AG08395 (cell line): ENCODE data around the gene SKAP2.

Experiments
- DNase-seq: peaks from one replicate; pipeline ENCODE4 v3.0.0; 2012; ENCODE audit warnings: mixed read lengths, low spot score

SKAP2 gene

DNA sequence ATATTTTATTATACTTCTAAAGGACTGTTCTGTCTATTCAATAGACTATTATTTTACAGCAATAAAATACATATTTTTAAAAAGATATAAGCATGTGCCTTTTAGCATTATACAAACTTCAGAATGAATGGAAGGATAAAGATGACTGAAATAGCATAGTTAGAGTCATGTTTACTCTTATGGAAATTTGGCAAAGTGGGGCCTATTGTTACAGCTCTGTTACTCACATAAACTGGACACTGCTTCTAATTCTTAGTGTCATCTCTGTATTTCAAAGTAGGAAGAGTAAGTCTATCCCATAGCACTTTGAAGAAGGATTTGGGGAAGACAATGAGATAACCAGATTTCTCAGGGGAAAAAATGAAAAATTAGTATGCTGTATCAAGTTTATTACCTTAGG lies 168.2 kb downstream of the SKAP2 start:
- DNase-seq, result no peak

DNA sequence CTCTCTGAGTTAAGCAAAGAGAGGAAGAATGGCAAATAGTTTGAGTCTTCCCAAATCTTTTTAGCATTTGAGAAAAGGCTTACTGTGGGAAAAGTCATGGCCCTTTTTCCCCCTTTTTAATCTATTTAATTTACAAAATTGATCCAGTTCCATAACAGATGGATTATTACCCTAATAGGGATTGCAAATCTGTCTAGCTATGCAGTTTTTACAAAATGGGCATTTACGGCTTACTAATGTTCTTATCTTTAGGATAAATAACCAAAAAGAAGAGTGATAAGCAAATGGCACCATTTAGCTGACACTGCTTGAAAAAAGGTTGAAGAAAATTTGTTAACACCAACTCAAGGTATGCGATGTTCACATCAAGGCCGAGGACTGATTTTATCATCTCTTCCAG lies 169.7 kb downstream of the SKAP2 start:
- DNase-seq, result no peak

DNA sequence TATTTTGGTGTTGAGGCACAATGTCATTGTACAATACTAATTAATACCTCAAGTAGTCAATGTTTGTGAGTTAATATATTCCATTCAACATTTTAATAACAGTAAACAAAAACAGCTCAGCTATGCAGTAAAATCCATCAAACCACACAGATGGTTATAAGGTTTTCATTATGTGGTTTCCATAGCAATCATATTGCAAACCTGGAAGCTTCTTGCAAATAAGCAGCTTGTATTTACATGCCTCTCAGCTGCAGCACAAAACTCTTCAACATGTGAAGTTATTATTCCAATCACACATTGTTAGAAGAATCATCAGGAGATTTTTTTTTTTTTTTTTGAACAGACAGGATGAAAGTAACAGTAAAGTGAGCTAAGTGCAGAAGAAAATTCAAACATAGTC lies 170.2 kb downstream of the SKAP2 start:
- DNase-seq, result no peak

DNA sequence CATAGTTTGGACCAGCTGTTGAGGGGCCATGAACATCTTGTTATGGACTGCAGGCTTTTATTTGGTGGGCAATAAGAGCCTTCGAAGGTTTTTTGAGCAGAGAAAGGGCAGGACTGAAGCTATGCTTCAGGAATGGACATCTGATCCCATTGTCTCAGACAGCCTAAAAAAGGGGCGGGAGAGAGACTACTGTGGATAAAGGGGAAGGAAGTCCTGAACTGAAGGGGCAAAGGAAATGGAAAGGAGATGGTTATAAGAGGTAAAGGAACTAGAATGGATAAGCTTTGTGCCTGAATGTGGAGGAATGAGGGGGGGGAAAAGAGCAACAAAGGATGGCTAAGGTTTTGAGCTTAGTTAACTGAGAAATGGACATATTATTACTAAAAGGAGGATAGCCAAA lies 172.5 kb downstream of the SKAP2 start:
- DNase-seq, result no peak

DNA sequence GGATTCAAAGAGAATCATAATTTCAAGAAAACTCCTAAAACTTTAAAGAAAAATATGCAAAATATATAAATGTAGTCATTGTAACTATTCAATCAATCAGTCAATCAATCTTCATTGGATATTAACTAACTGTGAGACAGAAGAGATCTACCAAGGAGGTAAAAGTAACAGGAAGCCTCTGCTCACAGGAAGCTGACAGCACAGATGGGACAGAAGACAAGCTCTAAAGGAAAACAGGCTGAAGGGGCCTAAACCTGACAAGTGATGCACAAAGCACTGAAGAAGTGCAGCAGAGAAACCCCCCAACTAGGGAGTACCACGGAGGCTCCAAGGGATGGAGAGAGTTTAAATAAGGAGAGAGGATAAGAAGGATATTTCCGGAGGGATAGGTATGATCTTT lies 173.0 kb downstream of the SKAP2 start:
- DNase-seq, result no peak

DNA sequence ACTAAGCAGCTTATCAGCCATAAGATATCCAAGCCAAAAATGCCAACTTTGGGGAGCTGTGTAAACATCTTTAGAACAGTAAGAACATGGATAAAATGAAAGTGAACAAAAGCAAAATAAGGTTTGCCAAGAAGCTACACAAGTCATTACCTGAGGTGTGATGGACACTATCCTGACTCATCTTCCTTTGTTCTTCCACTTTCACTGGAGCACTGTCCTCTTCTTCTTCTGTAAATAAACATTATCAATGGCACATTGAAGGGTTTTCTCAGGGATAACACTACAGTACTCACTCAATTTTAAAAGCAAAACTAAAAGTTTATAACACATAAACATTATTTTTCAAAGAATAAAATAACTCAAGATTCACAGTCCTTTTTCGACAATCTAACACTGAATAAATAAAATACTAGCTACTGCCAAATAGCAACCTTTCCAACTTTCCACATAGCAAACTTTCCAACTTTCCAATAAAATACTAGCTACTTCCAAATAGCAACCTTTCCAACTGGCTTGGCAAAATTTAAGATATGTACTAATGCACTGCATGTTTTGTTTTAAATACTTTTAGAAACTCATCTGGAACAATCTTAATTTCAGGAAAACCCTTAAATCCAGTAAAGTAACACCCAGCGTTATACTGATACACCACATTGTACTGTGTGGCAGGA lies 174.1 kb downstream of the SKAP2 start:
- no peak for DNase-seq

DNA sequence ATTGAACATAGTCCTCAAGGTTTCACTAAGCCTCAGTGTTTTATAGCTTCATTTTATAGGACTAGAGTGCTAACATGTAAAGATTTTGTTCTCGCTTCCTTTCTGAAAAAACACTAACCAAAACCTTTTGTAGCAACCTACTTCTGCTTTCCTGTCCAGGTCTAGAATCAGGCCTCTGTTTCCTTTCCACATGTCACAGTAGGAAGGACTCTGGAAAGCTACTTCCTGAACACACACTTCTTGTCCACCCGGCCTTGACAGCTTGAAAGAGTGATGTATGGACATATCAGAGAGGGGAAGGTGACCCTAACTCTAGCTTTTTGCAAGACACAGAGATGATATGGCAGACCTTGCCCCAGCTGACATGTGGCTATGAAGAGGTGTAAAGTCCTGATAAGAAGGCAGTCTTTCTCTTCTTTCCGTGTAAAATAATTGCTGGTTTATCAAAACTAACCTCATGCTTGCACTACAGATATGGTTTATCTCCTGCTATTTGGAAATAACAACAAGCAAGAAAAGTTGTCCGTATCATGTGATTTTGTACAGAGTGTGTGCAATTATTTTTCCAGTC lies 175.4 kb downstream of the SKAP2 start:
- DNase-seq, result no peak

DNA sequence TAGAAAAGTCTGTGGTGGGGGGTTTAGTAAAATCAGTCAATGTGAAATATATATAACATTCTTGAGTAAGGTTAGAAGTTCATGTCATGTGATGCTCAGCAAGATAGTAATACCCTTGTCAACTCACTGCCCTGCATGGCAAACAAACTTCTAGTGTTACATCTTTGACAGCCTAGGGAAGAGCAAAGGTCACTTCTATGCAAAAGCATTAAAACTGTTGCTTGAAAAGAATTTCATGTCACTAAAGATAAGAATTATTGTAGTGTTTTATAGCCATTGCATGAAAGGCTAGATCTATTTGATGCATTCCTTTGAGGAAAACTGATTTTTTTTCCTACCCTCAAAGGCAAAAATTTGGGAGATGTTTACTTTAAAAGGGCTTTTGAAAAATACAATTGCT lies 176.0 kb downstream of the SKAP2 start:
- no peak for DNase-seq

DNA sequence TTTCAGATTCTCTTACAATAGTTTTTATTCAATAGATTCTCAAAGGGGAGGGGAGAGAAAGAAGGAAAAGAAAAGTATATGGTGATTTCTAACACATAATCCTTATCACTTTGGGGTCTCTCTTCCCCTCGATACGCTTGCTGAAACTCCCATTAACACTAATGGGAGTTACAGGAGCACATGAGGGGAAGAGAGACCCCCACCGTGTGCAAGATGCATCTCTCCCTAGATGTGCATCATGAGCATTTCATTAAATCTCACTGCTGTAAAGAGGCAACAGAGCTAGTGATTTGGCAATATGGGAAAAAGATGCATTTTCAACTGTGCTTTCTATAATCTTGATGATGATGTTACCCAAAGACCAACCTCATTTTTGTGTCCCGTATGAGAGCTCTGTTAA lies 177.4 kb downstream of the SKAP2 start:
- DNase-seq, result no peak

DNA sequence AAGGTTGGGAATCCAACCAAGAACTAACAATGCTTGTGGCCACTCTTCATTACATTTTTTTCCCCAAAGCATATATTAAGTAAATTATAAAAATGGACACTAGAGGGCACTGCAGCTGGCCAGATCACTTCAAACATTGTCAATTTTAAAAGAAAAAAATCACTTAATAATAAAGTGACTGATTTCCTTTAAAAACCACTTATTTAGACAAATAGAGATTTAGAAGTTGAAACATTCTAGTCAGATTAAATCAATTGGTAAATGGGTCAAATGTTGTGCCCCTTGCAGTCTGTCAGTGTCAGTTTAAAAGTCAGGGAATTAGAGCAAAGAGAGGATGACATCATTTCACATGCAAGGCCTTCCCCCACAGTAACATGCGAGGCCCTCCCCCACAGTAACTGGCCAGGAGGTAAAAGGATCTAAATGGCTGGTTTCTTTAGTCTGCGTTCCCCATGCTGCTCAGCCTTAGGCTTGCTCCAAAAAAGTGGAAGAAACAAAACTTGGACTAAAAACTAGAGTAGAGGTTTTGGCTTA lies 177.9 kb downstream of the SKAP2 start:
- peak; percentile 30 for DNase-seq

DNA sequence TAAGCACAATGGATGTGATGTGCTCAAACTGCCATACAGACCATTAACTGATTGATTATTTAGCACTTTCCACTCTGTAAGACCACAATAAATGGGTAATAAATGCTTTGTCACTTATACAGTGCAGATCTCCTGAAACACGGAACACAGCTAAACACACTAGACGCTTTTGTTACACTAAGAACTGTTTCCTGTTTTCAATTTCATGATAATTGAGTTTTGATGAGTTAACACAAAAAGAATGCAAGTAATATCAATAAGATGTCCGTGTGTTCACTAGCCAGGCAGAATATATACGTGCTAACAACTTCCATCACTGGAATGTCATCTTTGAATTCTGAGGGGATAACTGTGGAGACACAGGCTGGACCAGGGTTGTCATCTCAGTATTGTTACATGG lies 178.8 kb downstream of the SKAP2 start:
- no peak for DNase-seq

DNA sequence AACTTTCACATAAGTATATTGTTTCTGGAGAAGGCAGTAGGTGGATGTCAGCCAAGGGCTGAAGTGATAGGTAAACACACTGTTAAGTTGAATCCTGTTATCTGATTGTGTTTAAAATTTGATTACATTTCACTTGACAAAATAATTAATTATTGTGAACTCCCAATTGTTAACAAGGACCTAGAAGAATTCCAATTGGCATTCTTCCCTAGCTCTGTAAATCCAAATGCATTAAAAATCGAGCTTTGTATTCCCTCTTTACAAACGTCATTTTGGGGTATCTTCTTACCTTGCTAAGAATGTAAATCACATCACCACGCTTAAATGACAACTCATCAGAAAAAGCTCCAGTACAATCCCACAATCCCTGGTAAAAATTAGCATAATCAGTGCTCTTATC lies 179.9 kb downstream of the SKAP2 start:
- DNase-seq, result no peak

DNA sequence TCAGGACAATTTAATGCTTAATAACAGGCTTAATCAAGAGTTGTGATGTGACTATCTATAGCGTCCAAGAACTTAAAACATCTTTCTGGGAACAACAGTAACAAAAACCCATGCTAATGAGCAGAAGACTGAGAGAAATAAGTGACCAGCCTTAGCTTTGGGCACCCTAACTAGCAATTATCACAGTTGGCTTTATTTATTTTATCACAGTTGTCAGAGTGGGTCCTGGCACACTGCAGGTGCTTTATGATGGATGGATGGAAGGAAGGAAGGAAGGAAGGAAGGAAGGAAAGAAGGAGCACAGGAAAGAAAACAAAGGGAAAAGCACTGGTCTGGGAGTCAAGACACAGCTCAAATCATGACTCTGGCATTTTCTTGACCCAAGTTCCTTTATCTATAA lies 181.1 kb downstream of the SKAP2 start:
- DNase-seq, result no peak

DNA sequence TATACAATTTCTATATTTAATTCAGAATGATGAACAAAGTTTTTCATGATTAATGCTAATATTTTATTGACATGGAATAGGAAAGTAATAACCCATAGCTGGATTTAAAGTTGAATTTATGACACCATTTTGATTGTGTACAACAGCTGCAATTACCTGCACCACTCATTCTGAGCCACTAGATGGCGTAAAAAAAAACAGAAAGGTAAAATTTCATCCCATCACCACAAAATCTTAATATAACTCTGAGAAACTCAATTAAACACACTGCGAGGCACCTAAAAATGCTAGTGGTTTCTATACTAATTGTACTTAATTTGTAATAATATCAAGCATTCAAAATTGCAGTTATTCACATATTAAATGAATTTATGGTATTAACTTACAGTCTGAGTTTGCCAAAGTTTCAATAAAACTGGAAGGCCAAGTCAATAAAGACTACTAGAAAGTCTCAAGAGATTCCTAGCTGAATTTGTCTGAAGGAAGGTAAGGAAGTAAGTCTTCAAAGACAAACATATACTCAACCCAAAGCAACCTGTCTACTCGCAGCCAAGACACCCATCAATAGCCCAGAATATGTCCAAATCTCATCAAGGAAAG lies 182.5 kb downstream of the SKAP2 start:
- peak; percentile 34 for DNase-seq

DNA sequence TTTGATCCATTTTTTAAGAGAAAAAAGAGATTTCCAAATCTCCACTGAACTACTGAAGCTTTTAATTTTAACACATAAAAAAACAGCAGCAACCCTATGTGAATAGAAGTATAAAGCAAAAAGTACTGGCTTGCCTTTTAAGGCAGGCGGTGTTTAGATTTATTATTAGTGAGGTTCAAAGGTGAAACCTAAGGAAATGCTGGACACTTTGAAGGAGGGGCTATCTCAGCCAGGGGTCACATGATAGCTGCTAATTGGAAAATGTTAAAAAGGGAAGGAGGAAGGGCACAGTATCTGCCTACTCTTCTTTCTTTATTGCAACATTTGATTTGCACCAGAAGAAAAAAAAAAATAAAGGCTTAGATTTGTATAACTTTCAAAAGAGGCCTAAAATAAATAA lies 183.8 kb downstream of the SKAP2 start:
- DNase-seq, result no peak

DNA sequence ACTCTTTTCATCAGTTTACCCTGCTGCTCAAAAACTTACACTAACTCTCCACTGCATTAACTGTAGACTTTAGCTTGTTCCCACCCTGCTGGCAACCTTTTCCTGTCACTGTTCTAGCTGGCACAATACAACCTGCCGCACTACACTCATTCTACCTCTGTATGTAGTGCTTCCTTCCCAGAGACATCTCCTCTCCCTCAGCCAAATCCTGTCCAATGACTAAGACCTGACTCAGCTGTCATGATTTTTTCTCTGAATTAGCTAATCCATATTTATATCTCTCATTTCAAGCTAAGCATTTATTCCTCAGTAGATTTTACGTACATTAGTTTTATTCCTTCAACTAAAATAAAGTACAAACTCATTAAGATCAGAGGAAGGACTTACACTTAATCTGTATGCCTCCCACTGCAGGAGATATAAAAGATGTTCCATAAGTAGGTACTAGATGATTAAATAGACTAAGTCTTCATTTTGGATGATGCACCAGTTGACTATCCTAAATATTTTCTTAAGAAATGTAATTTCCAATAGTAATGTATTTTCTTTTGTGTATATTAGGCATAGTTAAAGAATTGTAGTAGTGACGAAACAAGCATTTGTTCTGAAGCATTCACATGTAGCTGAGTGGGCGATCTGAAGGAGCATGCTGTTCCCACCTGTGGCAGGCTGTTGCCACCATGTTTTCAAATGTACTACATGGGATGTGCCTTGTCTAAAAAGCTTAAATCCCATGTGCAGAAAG lies 189.1 kb downstream of the SKAP2 start:
- DNase-seq, result peak; percentile 45

DNA sequence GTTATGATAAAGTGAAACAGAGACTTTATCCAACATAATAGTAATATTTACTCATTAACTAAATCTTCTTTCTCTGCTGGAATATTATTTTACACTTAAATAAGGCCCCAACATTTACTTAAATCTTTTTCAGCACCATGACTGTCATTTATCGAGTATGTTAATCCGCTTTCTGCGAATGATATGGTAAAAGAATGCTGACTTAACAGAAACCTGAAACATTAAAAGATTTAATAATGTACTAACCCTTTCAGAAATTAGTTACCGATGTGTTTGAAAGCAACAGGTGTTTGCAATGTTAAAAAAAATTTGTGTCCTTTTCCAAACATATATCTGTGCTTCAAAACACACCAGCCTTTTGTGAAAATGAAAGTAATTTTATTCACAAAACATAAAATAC lies 190.5 kb downstream of the SKAP2 start:
- DNase-seq, result no peak

DNA sequence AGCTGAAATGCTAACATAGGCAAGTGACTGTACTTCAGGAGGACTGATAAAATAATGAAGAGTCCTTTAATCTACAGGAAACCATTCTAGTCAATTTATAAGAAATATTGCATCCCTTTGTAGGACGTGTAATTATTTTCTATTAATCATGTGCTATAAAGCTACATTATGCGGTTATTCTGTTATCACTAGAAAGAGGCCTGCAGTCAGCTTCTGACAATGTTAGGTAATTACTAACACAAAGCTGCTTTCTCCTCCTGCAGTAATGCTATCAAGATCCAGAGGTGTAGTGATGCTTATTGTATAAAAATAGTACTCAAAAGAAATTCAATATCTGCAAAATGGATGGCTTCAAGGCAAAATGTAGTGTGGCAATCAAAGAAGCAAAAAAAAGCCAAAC lies 191.1 kb downstream of the SKAP2 start:
- DNase-seq, result no peak

DNA sequence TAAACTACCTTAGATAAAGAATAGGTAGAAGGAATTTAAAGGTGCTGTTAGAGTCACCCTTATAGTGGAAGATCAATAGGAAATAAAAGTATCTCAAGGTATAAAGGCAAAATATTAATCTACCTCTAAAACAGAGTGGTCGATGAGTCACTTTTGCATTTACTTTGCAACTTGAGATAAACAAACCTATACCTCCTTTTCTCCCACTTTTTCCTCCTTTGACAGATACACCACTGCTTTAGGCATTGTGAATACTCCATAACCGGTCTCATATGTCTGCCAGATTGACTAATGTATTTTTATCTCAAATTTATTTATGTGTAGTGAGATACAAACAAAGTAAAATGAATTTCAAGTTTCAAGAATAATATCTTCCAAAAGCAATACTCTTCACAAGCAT lies 193.5 kb downstream of the SKAP2 start:
- no peak for DNase-seq

DNA sequence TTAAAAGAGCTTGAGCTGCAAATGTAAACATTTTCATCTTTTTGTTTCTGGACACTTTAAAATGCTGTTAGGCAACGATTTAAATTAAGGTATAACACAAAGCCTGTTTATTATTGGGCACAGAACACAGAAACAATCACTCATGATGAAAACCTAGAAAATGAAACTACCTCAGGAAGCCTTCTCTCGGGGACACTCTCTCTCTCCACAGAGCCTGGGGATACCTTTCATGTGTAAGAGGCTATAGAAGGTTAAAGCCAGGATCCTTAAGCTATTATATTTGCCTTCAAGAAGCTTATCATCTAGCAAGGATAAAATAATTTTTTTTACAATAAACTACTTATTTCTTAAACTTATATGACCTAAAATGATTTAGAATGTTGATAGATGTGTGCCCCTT lies 194.1 kb downstream of the SKAP2 start:
- no peak for DNase-seq

DNA sequence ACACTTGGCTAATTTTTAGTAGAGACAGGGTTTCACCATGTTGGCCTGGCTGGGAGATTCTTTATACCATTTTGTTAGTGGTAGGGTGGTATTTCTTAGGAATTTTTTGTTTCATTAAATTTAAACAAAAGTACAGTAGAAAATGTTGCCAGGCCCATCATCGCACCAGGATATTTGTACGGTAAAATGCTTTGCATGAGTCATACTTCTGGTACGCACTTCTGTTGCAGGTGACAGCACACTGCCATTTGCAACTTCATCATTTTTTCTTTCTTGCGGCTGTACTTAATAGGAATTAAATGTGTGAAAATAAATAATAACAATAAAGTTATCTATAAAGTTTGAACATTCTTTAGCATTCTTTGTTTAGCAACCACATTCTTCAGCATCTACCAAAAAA lies 195.6 kb downstream of the SKAP2 start:
- DNase-seq, result no peak

DNA sequence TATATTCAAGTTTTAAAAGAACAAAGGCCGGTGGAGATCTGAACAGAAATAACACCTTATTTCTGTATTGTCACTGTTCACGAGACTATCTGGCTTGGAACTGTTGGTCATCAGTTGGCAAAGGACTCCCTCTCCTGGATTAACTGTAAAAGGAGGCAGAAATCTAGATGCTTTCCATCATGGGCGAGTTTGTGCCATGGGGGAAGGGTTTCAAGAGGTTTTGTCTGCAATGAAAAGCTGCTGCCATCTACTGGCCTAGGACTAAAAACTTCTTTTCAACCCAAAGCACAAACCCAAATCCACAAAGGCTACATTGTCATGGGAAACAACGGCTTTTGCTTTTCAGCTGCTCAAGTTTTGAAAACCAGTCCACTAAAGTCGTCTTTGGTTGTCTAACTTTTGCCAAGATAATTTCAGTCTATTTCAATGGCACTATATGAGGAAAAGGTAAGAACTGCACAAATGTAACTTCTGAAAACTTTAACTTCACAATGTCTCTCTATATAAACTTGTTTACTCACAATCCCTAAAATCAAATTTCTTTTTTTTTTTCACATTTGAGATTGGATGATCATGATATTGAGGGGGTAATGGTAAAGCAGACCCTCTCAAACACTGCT lies 196.8 kb downstream of the SKAP2 start:
- peak; percentile 84 for DNase-seq
